KBM-7 (cell line): ENCODE data around the gene FKBP10.
A peak's percentile ranks its signal among the peaks of the same experiment; 100 is the strongest.
"Not testable (repeated sequence)": the region's sequence is repeated elsewhere in the genome, so short reads cannot be mapped to it uniquely, and the experiment has no call there.

ENCODE experiments used
- DNase-seq: peaks from one replicate; pipeline ENCODE4 v3.0.0-alpha.2; 2015
- in situ Hi-C: fragments of 300-500 bp; cut with MboI; formaldehyde crosslinking; loops from 2 replicates; pipeline ENCODE4 v1.14.3; 2020; ENCODE audit warnings: low sequenced_read_pairs, low pct_unique_long_range_greater_than_20kb, mixed read lengths

Gene FKBP10

DNA sequence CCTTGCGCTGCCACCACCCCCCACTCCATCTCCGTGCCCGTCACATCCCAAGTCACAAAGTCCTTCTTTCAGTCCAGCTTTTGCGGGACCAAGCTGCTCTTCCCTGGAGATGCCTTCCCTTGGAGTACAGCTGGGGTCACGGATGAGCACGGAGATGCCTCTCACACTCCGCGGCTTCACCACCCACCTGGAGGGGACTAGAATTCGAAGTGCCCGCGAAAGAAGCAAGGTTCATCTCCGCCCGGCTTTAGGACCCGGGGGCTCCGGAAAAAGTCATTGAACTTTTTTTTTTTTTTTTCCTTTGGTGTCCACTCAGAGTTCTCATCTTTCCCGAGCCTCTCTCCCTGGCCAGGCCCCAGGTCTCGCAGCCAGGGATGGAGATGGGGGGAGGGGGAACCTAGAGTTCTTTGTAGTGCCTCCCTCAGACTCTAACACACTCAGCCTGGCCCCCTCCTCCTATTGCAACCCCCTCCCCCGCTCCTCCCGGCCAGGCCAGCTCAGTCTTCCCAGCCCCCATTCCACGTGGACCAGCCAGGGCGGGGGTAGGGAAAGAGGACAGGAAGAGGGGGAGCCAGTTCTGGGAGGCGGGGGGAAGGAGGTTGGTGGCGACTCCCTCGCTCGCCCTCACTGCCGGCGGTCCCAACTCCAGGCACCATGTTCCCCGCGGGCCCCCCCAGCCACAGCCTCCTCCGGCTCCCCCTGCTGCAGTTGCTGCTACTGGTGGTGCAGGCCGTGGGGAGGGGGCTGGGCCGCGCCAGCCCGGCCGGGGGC lies at the start of gene FKBP10:
TSS of gene FKBP10 (plus strand) at position 624 of the 771 bp plus-strand sequence. CDS start at position 655, 31 bp downstream.
- peak; percentile 79 for DNase-seq
- in situ Hi-C loops, result no loop called here

DNA sequence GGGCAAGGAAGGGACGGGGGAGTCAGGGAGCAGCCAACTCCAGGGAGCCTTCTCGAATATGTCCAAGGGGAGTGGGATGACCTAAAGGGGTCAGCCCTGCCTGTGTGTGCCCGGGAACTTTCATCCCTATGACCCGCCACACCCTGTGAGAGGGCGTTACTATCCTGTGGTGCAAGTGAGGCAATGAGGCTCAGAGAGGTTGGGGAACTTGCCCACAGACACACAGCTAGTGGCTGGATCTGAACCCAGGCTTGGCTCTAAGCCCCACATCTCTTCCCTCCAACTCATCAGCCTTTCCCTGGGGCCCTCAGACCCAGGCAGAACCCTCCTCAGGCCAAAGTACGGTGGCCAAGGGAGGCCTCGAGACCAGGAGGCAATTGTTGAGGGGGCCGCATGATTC lies 49.5 kb upstream of the FKBP10 start:
- in situ Hi-C loops, result no loop called here
- no peak for DNase-seq

GRCh38 chr17:41766135-41766534 lies 46.7 kb upstream of the FKBP10 start:
- no peak for DNase-seq
- in situ Hi-C loops, result no loop called here

GRCh38 chr17:41767324-41768042 lies 45.3 kb upstream of the FKBP10 start:
- no peak for DNase-seq
- in situ Hi-C loops, result no loop called here

DNA sequence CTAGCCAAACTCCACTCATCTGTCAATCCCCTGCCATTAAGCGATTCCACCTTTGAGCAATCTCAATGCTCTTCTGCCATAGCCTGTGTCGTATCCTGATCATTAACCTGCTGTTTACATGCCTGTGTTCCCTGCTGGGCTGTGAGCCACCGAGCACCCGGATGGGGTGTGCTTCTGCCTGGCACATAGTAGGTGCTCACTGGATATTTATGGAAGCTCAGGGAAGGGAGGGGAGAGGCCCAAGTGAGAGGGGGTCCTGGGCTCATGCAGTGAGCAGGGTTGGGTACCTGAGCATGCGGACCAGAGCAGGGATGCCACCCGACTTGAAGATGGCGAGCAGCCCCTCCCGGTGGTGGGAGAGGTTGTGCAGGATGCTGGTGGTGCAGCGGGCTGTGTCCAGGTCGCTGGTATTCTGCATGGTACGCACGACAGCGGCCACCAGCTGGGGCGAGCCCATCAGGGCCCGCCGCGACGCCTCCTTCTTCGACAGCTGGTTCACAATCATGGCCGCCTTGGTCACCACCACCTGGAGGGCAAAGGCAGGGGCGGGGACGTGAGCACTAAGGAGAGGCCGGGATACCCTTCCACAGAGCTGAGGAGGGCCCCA lies 44.0 kb upstream of the FKBP10 start:
- in situ Hi-C loops, result no loop called here
- no peak for DNase-seq

DNA sequence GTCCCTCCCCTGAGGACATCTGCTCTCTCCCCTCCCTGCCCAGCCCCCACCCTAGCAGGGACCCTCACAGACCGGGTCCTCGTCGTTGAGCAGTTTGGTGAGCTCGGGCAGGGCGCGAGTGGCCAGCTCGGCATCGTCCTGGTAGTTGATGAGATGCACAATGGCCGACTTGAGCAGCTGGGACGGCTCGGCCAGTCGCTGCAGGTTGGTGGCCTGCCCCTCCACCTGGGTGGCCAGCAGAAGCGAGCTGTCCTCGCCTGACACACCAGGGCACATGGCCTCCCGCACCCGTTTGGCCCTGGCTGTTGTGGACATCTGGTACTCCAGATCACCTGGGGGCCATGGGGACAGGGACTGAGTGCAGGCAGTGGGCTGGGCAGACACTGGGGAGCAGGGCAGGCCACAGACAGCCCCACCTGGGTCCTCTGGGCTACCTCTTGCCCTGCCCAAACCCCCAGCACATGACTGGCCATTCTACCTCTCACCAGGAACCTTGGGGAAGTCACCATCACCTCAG lies 43.4 kb upstream of the FKBP10 start:
- in situ Hi-C loops, result no loop called here
- no peak for DNase-seq

DNA sequence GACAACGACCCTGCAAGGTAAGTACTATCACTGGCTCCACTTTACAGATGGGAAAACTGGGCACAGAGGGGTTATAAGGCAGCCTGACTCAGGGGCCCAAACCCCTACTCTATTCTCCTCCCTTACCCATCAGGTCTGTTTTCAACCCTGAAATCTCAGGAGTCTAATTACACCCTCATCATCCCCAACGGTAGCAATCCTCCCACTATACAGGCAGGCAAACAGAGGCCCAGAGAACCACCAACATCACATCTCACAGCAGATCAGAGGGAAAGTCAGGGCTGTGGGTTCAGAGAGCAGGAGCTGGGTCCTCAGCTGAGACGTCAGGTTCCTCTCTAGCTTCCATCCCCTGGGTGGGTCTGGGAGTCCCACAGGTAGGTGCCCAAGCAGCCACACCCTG lies 42.8 kb upstream of the FKBP10 start:
- in situ Hi-C loops, result no loop called here
- DNase-seq, result no peak

DNA sequence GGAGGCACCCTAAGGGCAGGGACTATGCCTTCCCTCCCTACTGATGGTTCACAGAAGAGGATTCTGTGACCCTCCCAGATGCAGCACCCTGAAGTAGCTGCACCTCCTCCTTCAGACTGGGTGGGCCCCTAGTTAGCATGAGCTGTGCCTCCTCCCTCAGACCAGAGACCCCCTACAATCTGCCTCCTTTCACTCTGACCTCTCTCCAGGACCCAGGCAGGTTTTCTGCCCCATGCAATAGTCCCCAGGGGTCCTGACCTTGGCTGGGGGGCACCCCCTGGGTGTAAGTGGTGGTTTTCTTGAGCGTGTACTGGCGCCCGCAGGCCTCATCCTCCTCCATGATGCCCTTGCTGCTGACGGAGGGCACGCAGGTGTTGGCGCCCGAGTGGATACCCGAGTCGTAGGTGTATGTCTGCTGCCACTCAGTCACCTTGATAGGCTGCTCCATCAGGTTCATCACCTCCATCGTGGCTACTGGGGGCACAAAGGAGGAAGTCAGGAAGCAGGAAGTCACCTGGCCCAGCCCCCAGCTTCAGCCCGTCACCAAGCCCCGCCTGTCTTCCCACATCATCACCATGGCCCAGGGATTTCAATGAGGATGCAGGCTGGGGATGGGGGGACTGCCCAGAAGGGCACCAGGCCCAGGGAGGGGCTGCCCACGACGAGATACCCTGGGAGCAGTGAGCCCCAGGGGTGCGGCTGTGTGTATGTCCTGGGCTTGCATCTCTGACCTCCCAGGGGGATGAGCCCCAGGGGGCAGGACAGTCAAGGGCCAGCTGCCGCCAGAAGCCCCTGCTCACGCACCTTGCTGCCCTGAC lies 41.2 kb upstream of the FKBP10 start:
- no peak for DNase-seq
- in situ Hi-C loops, result no loop called here

GRCh38 chr17:41772218-41772585 lies 40.6 kb upstream of the FKBP10 start:
- no peak for DNase-seq
- in situ Hi-C loops, result no loop called here

- in situ Hi-C loops, result no loop called here
Observed at GRCh38 chr17:41772586-41773189, 40.1 kb upstream of the FKBP10 start.

DNA sequence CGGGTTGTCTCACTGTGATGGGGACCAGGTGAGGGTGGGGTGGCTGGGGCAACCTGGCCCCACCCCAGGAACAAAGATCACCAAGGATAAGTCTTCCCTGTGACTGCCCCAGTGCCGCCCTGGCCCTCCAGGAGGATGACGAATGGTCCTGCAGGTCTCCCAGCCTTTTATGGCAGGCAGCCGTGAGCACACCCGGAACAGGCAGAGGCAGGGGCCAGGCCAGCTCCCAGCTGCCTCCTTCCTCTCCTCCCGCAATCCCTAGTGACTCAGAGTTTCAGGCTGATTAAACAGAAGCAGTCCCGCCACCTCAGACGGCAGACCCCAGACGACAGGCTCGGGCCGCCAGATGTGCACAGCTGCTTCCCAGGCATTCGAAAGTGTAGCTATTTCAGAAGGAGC lies 39.6 kb upstream of the FKBP10 start:
- no peak for DNase-seq
- in situ Hi-C loops, result no loop called here

More at GRCh38 chr17:41772586-41773189, 40.1 kb upstream of the FKBP10 start:
- no peak for DNase-seq

- in situ Hi-C loops, result no loop called here
- no peak for DNase-seq
Observed at GRCh38 chr17:41773731-41774193, 39.0 kb upstream of the FKBP10 start.

DNA sequence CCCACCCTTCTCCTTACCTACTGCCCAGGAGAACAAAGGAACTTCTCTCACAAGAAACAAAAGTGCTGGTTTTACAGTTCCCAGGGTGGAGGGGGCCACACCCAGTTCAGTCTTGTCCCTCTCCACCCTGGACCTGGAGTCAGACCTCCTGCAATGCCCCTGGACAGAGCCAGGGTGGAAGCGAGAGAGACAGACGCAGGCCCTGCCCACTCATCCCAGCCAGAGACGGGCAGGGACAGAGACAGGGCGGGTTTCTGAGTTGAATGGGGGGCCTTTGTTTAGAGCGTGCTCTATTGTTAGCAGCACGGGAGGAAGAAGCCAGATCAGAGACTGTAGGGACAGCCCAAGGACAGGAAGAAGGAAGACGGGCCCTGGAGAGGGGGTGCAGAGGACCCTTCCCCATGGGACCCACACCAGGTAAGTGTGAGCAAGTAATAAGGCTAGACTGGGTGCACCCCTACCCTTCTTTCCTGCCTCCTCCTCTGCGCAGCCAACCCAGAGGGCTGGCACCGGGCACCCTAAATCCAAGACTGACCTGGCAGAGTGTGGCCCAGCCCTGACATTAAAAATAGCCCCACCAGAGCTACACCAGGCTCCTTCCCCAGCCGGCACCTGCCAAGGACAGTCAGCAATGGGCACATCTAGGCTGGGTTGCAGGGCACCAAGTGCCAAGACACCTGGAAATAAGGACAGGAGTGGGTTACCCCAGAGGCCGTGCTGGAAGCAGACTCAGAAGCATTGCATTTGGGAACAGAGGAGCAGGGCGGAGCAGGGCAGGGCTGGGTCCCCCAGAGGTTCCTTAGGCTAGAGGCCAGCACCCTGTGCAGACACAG lies 37.2 kb upstream of the FKBP10 start:
- in situ Hi-C loops, result no loop called here
- no peak for DNase-seq

- in situ Hi-C loops, DNase-seq: not testable (repeated sequence)
Observed at GRCh38 chr17:41776262-41776900, 36.4 kb upstream of the FKBP10 start.

GRCh38 chr17:41777157-41777573 lies 35.6 kb upstream of the FKBP10 start:
- in situ Hi-C loops, result no loop called here
- DNase-seq, result no peak

GRCh38 chr17:41777574-41778188 lies 35.1 kb upstream of the FKBP10 start:
- DNase-seq, result peak; percentile 31
- in situ Hi-C loops, result no loop called here

- in situ Hi-C loops, result no loop called here
- DNase-seq, result no peak
Observed at GRCh38 chr17:41779954-41780353, 32.9 kb upstream of the FKBP10 start.
